ENCODE data around the gene LMOD2.
A peak's percentile ranks its signal among the peaks of the same experiment; 100 is the strongest.
"Not testable (repeated sequence)": the region's sequence is repeated elsewhere in the genome, so short reads cannot be mapped to it uniquely, and the experiment has no call there.

The LMOD2 gene, protein sequence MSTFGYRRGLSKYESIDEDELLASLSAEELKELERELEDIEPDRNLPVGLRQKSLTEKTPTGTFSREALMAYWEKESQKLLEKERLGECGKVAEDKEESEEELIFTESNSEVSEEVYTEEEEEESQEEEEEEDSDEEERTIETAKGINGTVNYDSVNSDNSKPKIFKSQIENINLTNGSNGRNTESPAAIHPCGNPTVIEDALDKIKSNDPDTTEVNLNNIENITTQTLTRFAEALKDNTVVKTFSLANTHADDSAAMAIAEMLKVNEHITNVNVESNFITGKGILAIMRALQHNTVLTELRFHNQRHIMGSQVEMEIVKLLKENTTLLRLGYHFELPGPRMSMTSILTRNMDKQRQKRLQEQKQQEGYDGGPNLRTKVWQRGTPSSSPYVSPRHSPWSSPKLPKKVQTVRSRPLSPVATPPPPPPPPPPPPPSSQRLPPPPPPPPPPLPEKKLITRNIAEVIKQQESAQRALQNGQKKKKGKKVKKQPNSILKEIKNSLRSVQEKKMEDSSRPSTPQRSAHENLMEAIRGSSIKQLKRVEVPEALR

DNA sequence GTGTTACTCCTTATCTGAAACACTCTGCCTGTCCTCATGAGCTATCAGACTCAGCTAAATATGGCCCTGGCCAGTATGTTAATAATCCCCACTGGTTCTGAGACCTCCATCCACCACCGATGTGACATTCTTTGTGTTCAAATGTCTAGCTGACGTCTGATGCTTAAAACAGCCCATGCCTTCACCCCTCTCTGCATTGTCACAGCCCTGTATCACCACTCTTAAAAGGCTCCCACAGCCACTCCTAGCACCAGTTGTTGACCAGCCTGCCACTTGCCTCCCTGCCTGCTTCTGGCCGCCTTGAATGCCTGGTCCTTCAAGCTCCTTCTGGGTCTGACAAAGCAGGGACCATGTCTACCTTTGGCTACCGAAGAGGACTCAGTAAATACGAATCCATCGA lies at the start of gene LMOD2:
LMOD2 (plus strand) TSS at position 253 of the 400 bp plus-strand sequence; CDS start at position 351, 98 bp downstream.
- no peak for DNase-seq

DNA sequence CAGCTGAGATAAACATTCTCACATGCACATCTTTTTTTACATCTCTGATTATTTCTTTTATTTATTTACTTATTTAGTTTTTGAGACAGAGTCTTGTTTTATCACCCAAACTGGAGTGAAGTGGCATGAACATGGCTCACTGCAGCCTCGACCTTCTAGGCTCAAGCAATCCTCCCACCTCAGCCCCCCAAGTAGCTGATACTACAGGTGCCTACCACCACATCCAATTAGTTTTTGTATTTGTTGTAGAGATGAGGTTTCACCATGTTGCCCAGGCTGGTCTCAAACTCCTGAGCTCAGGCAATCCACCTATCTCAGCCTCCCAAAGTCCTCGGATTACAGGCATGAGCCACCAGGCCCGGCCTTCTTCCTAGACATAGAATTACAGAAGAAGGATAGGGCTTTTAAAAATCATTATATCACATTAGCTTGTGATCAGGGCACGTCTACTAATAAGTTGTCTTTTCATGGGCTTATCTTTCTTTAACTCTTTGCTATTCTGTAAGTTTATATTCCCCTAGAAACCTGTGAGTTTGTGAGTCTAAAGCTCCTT lies 48.2 kb upstream of the LMOD2 start:
- no peak for DNase-seq

DNA sequence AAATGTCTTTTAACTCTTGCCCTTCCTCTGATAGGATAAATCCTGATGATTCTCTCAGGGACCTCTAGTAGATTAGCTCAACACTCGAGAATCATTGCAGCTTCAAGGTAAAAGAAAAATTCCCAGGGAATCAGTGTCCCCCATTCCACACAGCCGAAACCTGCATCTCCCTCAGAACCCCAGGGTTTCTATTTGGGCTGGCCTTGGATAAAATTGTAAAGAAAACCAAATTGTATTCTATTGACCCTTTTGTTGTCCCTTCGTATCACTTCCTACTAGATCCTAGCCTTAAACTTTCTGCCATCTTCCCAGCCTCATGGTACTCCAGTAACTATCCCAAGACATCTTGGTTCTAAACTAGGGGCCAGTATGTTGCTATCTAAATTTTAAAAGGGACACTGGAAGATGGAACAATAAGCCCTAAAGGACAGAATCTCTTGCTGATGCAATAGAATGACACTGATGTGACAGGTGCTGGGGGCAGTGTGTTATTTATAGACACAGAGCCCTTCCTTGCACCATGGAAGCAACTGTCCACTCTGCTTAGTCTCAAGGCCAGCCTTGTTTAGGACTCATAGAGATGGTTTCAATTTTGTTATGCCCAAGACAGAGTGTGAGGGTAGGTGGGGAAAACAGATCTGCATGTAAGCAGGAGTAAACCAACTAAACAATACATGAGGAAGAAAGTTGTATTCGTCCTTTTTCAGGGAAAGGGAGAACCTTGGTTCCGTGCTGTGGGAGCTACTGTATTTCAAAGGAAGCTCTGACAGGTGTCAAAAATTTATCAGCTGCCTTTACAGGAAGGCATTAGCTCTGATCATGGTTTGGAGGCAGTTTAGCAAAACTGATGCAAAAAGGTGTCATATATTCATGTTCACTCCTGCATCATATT lies 46.4 kb upstream of the LMOD2 start:
- DNase-seq, result no peak

DNA sequence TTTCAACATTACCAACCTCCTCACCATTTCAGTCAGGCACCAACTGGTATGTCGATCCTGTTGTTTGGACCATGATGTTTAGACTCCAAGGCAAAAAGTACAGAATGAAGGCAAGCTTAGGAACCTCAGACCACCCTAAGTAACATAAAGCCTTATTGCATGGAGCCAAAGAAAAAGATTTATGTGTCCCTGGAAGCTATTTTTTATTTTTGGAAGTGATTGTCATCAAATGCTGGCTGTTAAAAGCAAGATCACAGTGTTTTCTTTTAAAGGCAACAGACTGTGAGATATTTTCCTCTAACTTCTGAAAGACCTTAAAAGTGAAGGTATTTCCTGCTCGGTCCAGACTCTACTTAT lies 45.8 kb upstream of the LMOD2 start:
- DNase-seq, result no peak

DNA sequence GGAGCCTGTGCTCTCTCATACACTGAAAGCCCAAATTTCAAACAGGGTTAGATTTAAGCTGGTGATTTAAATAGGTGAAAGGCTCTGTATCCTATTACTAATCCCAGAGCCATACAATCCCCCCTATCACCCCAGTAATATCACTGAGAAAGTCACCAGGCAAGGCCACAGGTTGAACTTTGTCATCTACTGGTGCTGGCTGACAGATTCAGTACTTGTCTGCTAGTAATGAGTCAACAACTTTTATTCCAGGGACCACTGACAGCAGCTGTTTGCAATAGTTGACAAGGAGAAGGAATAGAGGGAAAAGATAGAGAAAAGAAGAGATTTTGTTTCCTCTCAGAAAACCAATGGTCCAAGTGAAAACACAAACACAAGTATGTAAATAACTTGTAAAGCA lies 43.6 kb upstream of the LMOD2 start:
- DNase-seq, result no peak

DNA sequence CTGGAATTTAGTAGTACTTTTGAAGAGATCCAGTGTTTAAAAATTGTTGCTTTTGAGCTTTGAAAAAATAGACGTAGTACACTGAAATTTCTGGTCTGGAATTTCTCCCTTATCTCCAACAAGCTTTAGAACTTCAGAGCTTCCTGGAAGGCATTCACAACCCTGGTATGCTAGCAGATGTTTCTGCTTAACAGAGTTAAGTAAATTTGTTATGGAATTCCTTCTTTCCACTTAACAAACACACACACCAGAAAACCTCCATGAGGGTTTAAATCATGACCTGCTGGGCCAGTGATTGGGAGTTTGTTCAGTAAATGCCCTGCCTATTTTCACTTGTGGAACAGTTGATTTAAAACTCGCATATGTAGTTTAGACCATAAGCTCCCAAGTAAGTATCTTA lies 40.3 kb upstream of the LMOD2 start:
- DNase-seq, result no peak

DNA sequence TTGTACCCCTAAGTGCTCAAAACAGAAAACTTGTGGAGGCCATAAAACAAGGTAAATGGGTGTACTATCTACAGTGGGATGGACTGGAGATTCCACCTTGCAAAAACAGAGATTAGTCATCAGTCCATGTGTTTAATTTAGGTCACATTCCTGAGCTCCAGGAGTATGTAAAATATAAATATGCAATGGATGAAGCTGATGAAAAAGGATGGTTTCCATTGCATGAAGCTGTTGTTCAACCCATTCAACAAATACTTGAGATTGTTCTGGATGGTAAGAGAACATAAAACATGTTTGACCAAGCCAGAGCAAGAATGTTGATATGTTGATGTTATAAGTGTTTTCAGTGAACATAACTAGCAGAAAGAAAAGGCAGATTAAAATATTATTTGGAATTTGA lies 39.4 kb upstream of the LMOD2 start:
- no peak for DNase-seq

DNA sequence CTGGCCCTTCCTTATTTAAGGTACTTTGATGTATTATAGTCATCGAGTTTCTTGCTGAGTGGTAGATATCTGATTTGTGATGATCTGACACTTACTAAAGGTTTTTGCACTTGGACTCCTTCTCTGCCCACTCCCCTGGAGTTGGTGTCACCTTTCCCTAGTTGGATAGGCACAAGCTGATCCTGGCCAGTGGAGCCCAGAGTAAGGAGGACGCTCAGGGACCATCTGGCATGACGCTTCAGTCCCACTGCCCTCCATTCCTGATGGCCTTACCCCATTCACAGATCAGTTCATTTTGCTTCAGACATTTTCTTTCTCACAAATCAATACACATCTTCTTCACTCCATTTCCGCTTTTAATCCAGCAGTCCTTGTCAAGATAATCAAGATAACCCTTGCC lies 34.0 kb upstream of the LMOD2 start:
- no peak for DNase-seq

DNA sequence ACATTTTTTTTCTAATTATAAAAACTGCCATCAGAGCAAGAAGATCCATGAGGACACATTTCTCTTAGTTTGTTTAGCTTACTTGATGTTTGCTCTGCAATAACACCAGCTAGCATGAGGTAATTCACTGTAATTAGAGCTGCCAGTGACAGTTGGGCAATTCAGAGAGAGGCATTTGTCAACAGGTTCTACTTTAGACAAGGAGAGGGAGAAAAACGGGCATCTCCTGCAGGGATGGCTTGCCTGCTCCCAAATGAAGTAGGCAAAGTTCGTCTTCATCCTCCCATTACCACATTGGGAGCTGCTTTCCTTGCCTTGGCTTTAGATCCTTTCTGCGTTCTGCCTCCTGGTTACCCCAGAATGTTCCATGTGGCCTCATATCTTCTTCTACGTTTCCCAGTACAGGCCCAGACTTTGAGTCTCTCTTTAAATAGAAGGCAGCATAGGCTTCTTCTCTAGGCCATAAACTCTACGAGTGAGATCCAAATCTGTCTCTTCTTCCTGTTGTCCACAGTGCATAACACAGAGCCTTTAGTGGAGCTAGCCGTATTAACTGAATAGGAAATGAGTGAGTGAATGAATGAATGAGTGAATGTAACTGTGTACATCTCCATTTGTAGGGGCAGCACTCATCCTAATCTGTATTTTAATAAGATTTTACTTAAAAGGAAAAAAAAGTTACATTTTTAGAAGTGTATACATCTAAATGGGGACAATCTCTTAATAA lies 32.8 kb upstream of the LMOD2 start:
- DNase-seq, result no peak

DNA sequence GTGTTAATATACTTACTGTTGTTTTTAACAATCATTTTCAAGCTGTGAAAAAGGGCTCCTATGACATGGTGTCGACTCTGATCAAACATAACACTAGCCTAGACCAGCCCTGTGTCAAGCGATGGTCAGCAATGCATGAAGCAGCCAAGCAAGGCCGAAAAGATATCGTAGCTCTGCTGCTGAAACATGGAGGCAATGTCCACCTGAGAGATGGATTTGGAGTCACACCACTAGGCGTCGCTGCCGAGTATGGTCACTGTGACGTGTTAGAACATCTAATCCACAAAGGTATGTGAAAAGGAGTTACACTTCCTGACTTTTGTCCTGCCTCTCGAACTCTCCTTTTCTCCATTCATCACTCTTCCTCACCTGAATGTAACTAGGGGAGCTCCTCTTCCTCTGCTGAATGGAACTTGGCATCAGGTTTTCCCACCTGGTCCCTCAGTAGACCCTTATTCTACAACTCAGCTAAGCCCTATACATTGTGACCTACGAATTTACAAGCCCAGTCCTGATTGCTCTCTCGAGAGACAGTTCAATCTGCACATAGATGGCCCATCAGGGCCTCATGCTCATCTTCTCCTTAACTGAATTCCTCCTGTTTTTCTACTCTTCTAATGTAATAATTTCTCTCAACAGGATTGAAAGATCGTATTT lies 31.0 kb upstream of the LMOD2 start:
- DNase-seq, result no peak

DNA sequence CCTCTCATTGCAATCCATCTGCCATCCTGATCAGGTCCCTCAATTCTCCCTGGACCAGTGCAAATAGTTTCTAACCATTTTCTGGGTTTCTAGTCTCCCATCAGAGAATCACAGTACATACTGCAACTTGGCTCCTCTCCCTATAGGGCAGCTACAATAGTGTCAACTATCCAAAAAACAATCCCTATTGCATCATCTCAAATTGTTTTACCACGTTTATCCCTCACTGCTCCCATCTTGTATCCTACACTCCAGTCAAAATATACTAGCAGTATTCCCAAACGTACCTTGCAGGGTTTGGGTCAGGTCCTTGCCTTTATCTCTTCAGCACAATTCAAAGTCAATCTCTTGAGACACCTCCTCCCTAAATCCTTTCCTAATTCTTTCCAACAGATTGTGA lies 30.4 kb upstream of the LMOD2 start:
- no peak for DNase-seq

DNA sequence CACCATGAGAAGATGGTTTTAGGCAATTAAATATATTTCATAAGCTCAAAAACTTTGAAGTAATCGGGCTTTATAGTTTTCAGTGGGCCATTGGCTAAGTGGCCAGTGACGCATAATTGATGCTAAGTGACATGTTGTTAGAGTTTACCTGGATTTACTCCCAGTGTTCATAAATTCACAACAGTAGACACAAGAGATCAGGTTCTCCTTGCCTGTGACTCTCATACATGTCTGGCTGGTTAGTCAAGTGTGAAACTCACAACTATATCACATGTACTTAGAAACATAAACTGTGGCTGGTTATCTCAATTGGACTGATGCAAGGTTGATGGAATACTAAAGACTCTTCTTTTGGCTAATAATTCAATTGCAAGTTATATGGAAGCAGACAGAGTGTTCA lies 27.8 kb upstream of the LMOD2 start:
- no peak for DNase-seq

DNA sequence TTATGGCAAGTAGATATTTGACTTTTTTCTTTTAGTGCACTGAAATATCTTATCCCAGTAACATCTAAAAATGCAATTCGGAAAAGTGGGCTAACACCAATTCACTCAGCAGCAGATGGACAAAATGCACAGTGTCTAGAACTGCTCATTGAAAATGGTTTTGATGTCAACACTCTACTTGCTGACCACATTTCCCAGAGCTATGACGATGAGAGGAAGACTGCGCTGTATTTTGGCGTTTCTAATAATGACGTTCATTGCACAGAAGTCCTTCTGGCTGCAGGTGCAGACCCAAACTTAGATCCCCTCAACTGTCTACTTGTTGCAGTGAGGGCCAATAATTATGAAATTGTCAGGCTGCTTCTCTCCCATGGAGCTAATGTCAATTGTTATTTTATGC lies 26.8 kb upstream of the LMOD2 start:
- no peak for DNase-seq

DNA sequence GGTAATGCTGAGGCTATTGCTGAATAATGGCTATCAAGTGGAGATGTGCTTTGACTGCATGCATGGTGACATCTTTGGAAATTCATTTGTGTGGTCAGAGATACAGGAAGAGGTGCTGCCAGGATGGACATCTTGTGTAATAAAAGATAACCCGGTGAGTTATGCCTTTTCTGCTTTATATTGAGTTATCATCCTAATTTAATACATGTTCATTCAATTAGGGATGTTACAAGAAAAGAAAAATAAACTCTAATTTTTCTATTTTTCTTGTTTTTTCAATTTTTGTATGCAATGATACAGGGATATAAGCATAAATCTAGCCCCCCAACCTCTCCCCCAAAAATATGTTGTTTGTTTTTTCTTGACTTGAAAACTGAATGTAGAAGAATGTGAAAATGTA lies 26.4 kb upstream of the LMOD2 start:
- no peak for DNase-seq

DNA sequence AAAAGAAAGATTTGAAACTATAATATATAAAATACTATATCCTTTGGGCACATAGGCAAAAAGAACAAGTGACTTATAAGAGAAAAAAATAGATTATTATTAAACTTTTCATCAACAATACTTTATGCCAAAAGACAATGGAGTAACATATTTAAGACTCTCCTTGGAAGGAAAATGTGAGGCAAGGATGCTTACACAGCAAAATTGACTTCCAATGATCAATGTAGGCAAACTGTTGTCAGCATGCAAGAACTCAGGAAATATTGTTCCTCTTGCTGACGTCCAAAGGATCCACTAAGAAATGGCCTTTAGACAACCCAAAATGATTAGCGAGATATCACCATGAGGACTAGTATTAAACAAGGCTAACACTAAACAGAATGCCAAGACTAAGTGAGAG lies 22.9 kb upstream of the LMOD2 start:
- no peak for DNase-seq

DNA sequence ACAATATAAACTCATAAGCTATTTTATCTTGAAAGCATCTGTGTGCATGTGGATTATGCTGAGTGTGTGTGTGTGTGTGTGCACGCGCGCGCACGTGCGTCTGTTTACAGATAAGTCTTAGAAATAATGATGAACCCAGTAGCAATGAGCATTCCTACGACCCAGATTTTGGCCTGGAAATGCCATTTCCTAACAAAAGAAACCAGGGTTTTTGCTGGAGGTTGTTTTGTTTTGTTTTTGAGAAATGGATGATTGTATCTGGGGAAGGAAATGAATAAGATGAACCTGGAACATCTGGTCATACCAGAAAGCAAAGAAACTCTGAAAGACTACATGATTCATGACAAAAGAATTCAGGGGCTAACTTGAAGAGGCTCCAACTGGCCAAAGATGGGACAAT lies 22.1 kb upstream of the LMOD2 start:
- DNase-seq, result peak in 1 of 2 experiments; percentile 60

DNA sequence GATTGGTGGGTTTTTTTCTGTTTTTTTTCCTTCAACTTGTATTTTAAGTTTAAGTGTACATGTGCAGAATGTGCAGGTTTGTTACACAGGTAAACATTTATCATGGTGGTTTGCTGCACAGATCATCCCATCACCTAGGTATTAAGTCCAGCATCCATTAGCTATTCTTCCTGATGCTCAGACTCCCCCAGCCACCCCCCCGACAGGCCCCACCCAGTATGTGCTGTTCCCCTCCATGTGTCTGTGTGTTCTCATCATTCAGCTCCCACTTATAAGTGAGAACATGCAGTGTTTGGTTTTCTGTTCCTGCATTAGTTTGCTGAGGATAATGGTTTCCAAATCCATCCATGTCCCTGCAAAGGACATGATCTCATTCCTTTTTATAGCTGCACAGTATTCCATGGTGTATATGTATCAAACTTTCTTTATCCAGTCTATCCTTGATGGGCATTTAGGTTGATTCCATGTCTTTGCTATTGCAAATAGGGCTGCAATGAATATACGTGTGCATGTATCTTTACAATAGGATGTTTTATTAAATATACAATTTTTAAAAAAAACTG lies 21.6 kb upstream of the LMOD2 start:
- not testable (repeated sequence) for DNase-seq

DNA sequence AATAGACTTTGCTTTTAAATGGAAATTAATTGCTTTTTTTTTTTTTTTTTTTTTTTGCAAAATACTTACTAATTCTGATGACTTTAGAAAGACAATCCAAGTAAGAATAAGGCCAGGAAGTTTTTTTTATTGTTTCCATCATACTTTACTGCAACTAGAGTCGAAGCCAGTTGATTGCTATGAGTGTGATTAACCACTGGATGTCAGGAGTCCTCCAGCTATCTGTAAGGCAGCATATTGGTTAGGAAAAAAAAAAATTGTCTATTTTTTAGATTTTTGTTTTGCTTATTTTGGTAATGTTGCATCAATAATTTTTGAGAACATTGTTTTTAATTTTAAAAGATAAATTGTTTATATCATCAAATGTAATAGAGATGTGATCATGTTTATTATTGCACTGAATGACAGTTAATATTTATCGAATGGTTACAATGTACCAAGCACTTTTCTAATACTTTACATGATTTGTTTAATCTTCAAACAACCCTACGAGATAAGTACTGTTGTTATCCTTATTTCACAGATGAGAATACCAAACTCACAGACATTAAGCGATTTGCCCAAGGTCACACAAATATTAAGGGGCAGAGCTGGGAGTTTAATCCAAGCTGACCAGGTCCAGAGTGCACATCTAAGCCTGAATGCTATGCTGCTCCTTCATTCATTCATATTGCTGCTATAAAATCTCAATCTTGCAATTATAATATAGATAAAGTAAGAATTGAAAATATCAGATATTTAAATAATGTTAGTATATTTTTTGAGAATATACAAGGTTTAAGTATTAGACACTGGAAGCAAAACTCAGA lies 19.9 kb upstream of the LMOD2 start:
- peak; percentile 14 to 60 for DNase-seq

DNA sequence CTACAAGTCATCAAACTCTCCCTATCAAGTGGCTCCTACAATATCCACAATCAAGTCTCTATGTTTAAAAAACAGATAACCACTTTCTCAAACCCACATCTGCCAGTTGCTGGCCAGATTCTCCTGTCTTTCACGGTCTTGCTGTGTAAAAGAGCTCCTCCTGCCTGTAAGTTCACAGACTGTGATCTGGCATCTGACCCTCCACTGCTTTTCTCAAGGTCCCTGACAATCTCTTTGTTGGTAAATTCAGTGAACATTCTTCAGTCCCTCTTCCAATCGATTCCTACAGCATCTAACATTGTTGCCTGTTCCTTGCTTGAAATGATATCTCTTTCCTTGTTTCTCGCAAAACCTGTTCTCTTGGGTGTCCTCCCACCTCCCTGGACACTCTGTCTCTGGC lies 18.5 kb upstream of the LMOD2 start:
- DNase-seq, result no peak

DNA sequence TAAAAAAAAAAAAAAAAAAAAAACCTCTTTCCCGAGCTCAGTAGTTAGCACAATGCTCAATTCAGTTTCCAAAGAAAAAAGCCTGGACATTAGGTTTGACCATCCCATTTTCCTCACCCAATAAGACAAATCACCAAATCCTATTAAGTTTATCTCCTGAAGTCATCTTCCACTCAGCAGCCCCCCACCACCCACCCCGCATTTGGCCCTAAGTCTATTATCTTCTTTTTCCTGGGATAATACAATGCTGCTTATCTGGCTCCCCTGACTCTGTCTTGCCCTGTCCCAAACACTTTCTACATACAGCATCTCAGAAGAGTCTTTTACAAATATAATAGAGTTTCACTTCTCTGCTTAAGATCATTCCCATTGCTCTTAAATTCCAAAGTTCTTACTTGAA lies 17.8 kb upstream of the LMOD2 start:
- DNase-seq, result no peak

DNA sequence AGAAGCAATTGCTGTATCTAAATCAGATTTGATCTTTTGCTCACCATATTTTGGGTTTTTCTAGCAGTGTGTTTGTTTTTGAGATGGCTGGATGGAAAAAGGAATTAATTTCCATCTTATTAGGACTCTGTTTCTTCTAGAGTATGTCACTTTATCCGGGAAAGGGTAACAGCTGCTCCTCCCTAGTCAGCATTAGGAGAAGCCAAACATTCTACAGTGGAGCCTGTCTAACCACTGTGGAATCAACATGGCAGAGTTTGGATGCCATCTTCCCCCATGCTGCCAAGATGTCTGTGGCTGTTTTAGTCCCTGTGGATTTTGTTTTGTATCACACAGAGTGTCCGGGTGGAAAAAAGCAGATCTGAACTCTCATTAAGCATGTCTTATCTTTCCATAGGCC lies 16.0 kb upstream of the LMOD2 start:
- no peak for DNase-seq

Data from SW 1271 (cell line).